ENCODE measurements around the gene PDE4D. TPM values are rescaled to one million over a fixed set of nuclear protein-coding genes. Genes with fewer than 3 reads are reported as not detected.

Gene PDE4D
- total RNA-seq, 1 experiment from 2014 or later: 3.6 TPM

DNA sequence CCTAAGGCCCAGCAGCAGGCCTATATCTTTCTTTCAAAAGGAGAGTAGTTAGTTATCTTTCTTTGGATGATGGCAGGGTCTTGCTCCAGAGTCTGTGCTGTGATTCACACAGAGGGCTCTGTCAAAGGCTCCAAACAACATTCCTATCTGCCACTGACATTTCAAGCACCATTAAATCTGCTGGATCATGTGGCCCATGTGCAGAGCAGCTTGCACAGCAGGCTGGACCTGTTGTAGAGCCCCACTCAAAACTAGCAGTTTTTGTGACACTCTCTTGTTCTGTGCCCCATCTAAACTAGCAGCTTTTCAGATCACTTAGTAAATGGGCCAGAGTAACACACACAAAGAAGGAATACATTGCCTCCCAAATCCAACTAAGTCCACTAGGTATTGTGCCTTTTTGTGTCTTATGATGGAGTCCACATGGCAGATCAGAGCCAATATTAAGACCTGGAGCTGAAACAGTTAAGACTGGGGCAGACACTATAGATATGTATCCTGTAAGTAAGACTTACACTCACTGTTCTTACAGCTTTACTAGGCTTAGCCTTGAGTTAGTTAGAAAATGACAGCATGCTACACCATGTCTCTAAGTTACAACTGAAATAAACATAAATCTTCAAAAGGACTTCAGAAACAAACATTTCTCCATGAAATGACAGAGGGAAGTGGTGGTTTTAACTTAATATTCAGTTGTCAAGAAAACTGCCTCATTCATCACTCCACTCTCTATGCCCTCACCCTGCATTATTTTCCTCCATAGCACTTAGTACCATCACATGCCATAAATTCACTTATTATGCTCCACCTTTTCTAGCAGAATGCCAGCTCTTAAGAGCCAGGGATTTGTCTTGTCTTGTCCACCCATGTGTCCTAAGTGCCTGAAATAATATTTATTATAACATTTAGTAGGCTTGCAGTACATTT lies 909.7 kb downstream of the PDE4D start:
- intact Hi-C loops (cut with micrococcal nuclease): no loop called here
- DNase-seq (no peak), ATAC-seq (no peak)
- H3K9ac ChIP-seq (ENCODE audit: low read length): no peak overlapping the region
- H3K79me2 ChIP-seq (ENCODE audit: low read length): no peaks in the 10 kb centered on the region
- TF ChIP-seq EZH2 (IDR thresholded peaks at IDR 0.05; ENCODE audit: low read length, unreplicated experiment) (no peak), EZH2phosphoT487 (IDR thresholded peaks at IDR 0.05; ENCODE audit: borderline replicate concordance, low read length) (no peak)
- TF ChIP-seq, protein P1, sequence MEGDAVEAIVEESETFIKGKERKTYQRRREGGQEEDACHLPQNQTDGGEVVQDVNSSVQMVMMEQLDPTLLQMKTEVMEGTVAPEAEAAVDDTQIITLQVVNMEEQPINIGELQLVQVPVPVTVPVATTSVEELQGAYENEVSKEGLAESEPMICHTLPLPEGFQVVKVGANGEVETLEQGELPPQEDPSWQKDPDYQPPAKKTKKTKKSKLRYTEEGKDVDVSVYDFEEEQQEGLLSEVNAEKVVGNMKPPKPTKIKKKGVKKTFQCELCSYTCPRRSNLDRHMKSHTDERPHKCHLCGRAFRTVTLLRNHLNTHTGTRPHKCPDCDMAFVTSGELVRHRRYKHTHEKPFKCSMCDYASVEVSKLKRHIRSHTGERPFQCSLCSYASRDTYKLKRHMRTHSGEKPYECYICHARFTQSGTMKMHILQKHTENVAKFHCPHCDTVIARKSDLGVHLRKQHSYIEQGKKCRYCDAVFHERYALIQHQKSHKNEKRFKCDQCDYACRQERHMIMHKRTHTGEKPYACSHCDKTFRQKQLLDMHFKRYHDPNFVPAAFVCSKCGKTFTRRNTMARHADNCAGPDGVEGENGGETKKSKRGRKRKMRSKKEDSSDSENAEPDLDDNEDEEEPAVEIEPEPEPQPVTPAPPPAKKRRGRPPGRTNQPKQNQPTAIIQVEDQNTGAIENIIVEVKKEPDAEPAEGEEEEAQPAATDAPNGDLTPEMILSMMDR (conservative IDR thresholded peaks at IDR 0.05; ENCODE audit: low read depth, low read length): no peak
- H3K36me3 ChIP-seq (ENCODE audit: low read depth, low read length): no peaks in the 10 kb centered on the region
- H3K4me3 ChIP-seq (ENCODE audit: low read length): no peak overlapping the region
- ChIA-PET CTCF (no interaction called here), POLR2A (ENCODE audit: unreplicated experiment) (no interaction called here)
- H3K4me1 ChIP-seq (ENCODE audit: insufficient read depth, low read length): peaks cover 12% of the 10 kb centered on the region
- H3K9me2 ChIP-seq (replicated peaks; ENCODE audit: low read length): no peaks in the 10 kb centered on the region
- no peaks in the 10 kb centered on the region for H4K20me1 ChIP-seq (ENCODE audit: low read length)
- no peak overlapping the region for H3K27ac ChIP-seq (ENCODE audit: low read length)
- H3K4me2 ChIP-seq (ENCODE audit: low read length): no peak overlapping the region
- H3F3A ChIP-seq (ENCODE audit: low read length, unreplicated experiment): no peaks in the 10 kb centered on the region
- H3K9me3 ChIP-seq (ENCODE audit: low read length): no peaks in the 10 kb centered on the region
- no peaks in the 10 kb centered on the region for H3K27me3 ChIP-seq (ENCODE audit: low read length)
- no TSS peak for BruUV-seq (replicated peaks)
- no peak overlapping the region for H2AFZ ChIP-seq (ENCODE audit: low read length)

DNA sequence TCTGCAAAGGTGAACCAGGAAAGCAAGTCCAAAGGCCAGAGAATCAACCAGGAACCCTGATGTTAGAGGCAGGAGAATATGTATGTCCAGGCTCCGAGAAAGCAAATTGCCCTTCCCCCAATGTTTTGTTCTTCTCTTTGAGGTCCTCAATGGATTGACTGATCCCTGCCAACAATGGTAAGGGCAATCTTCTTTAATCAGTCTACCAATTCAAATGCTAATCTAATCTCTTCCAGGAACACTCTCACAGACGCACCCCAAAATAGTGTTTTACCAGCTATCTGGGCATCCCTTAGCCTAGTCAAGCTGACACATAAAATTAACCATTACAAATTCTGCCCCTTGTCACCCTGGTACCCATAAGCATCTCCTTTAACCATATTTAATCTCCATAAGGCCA lies 912.6 kb downstream of the PDE4D start:
- Histone ChIP-seq H3K9me2 (replicated peaks; ENCODE audit: low read length) (no peaks in the 10 kb centered on the region), H3K36me3 (ENCODE audit: low read depth, low read length) (no peaks in the 10 kb centered on the region), H3K4me3 (ENCODE audit: low read length) (no peak overlapping the region), H4K20me1 (ENCODE audit: low read length) (no peaks in the 10 kb centered on the region), H3K27ac (ENCODE audit: low read length) (no peak overlapping the region), H3F3A (ENCODE audit: low read length, unreplicated experiment) (no peaks in the 10 kb centered on the region), H3K4me1 (ENCODE audit: insufficient read depth, low read length) (peaks cover 8% of the 10 kb centered on the region; the same call in 1 of the 2 replicates), H3K27me3 (ENCODE audit: low read length) (no peaks in the 10 kb centered on the region), H3K9ac (ENCODE audit: low read length) (no peak overlapping the region), H3K4me2 (ENCODE audit: low read length) (no peak overlapping the region), H2AFZ (ENCODE audit: low read length) (no peak overlapping the region), H3K79me2 (ENCODE audit: low read length) (no peaks in the 10 kb centered on the region), H3K9me3 (ENCODE audit: low read length) (no peaks in the 10 kb centered on the region)
- intact Hi-C loops (cut with micrococcal nuclease): no loop called here
- BruUV-seq (replicated peaks): no TSS peak
- TF ChIP-seq, protein P1 (conservative IDR thresholded peaks at IDR 0.05; ENCODE audit: low read depth, low read length): no peak
- TF ChIP-seq EZH2 (IDR thresholded peaks at IDR 0.05; ENCODE audit: low read length, unreplicated experiment) (no peak), EZH2phosphoT487 (IDR thresholded peaks at IDR 0.05; ENCODE audit: borderline replicate concordance, low read length) (no peak)
- DNase-seq (no peak), ATAC-seq (no peak)
- ChIA-PET CTCF (no interaction called here), POLR2A (ENCODE audit: unreplicated experiment) (no interaction called here)

DNA sequence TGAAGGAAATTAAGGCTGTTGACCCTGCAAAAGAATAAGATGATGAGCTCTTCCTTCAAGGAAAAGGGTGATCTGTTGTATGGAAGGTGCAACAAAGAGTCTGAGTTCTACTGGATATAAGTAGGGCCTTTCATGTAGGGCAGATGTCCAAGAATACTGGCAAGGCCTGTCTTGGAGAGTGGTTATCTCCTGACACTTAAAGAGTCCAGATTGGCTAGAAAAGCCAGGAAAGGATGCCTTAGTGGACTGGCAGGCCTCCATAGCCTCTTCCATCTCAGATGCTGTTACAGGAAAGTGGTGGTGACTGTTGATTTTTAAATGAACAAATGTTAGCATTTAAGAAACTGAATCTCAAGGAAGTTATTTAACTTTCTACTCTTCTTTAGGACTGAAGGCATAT lies 914.4 kb downstream of the PDE4D start:
- Histone ChIP-seq H3K79me2 (ENCODE audit: low read length) (no peaks in the 10 kb centered on the region), H3K9ac (ENCODE audit: low read length) (no peak overlapping the region), H2AFZ (ENCODE audit: low read length) (no peak overlapping the region), H3K9me3 (ENCODE audit: low read length) (no peaks in the 10 kb centered on the region), H3K36me3 (ENCODE audit: low read depth, low read length) (no peaks in the 10 kb centered on the region), H3F3A (ENCODE audit: low read length, unreplicated experiment) (no peaks in the 10 kb centered on the region), H4K20me1 (ENCODE audit: low read length) (no peaks in the 10 kb centered on the region), H3K4me2 (ENCODE audit: low read length) (no peak overlapping the region), H3K27ac (ENCODE audit: low read length) (no peak overlapping the region), H3K4me1 (ENCODE audit: insufficient read depth, low read length) (peaks cover 3% of the 10 kb centered on the region; the same call in 1 of the 2 replicates), H3K9me2 (replicated peaks; ENCODE audit: low read length) (no peaks in the 10 kb centered on the region), H3K27me3 (ENCODE audit: low read length) (no peaks in the 10 kb centered on the region), H3K4me3 (ENCODE audit: low read length) (no peak overlapping the region)
- no peak for TF ChIP-seq EZH2 (IDR thresholded peaks at IDR 0.05; ENCODE audit: low read length, unreplicated experiment)
- TF ChIP-seq, protein P1 (conservative IDR thresholded peaks at IDR 0.05; ENCODE audit: low read depth, low read length): no peak
- no peak for TF ChIP-seq EZH2phosphoT487 (IDR thresholded peaks at IDR 0.05; ENCODE audit: borderline replicate concordance, low read length)
- ChIA-PET POLR2A (ENCODE audit: unreplicated experiment) (no interaction called here), CTCF (no interaction called here)
- ATAC-seq: no peak
- DNase-seq: no peak
- no TSS peak for BruUV-seq (replicated peaks)
- intact Hi-C loops (cut with micrococcal nuclease): no loop called here
